Fibroblast of skin of back (primary cell): ENCODE data around the gene RALBP1.

ENCODE experiments used
- DNase-seq: peaks from one replicate; pipeline ENCODE4 v3.0.0-alpha.2; 2013

Gene RALBP1

DNA sequence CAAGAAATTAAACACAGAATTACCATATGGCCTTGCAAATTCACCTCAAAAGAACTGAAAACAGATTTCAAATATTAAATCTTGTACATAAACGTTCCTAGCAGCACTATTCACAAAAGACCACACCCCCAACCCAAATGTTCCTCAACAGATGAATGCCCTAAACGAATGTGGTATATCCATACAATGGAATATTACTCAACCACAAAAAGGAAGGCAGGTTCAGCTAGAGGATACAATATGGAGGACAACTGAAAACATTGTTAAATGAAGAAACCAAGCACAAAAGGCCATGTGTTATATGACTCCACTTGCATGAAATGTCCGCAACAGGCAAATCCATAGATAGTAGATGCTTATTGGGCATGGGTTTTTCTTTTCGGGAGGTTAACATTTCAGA lies 77.3 kb downstream of the RALBP1 start:
- no peak for DNase-seq

DNA sequence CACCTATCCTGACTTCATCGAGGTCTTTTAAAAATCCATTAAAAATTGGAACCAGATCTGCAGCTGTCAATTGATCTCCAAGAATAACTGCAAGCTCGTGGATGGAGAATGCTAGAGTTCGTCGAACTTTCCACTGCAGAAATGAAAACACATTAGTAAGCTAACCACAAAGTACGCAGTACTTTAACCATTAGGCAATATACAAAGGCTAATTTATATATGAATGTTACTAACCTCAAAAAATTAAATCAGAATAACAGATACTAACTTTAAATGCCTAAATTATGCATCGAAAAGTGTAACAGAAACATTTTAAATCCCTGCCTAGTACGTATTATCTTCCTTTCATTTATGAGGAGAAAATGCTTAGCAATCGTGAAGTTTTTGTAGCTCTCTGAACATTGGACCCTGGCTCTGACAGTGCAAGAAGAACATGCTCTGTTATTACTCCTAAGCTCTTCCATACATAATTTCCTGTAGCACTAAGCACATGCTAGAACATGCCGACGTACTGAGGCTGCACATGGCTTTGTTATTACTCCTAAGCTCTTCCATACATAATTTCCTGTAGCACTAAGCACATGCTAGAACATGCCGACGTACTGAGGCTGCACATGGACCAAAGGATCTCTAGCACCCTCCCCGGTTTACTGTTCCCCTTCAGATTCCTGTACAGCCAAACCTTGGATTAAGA lies 82.1 kb downstream of the RALBP1 start:
- no peak for DNase-seq

DNA sequence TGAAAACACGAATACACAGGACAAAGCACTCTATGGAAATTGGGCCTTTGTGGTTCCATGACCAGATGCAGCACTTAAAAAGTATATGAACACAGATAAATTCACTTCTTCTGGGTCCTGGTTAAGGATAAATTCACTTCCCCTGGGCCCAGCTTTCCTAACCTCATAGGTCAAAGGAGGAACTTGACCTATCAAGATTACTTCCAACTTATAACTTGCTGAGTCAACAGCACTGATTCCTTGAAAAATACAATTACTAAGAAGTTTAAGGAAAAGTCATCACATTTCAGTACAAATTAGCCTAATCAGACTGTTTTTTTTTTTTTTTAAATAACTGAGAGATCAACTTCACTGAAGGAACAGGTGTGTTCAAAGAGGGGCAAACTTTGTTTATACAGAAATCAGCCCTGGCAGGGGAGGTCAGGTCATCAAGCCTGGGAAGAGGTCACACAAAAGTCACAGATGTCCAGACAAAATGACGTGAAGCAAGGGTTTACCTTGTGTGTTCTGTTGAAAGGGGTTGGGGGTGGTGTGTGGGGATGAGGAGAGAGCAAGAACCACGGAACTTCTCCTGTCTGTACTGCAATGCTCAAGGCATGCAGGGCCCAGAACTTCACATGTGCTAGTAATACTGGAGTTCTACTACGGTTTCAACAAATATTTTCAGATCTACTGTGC lies 83.2 kb downstream of the RALBP1 start:
- no peak for DNase-seq

DNA sequence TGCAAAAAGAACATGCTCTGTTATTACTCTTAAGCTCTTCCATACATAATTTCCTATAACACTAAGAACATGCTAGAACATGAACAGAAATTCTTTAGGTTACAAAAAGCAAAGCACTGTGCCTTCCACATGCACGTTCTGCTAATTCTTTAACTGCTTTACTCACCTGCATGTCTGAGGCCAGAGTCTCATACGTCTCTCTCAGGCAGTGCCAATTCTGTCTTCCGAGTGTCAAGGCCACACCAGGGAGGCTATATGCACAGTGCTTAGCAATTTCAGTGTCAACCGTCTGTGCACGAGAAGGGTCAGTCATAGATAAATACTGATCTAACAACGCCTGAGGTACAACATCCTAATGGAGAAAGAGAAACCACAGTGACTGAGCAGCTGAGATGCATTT lies 83.9 kb downstream of the RALBP1 start:
- no peak for DNase-seq

DNA sequence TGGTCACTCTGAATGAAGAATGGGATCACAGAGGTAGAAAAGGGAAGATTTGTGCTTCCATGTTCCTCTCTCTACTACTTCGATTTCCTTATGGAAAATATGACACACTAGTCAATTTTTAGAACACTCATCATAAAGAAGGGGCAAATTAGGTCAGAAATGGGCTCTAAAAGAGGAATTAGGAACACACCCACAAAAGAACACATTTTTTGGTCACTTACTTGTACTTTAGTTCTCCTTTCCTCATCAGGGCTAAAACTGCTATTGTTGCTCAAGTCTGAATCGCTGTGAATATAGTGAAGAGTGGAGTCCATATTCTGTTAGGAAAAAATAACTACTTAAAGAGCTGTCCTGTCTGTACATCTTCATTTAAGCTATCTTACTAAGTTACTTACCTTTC lies 86.4 kb downstream of the RALBP1 start:
- no peak for DNase-seq

DNA sequence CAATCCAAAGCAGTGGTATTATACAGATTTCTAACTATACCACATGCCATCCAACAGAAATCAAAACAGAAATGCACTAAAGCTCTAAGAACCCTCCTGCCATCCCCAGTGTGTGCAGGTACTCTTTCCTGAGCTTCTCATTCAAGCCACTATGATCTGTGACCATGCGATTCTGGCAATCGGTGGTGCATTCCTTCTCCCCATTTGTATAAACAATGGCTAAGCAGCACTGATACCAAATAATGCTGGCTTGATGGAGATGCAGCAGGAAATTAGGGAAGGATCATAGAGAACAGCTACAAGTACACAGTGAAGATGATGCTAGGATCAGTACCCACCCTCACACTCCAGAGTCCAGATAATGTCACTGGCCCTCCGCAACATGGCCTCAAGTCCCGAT lies 87.3 kb downstream of the RALBP1 start:
- DNase-seq = no peak

DNA sequence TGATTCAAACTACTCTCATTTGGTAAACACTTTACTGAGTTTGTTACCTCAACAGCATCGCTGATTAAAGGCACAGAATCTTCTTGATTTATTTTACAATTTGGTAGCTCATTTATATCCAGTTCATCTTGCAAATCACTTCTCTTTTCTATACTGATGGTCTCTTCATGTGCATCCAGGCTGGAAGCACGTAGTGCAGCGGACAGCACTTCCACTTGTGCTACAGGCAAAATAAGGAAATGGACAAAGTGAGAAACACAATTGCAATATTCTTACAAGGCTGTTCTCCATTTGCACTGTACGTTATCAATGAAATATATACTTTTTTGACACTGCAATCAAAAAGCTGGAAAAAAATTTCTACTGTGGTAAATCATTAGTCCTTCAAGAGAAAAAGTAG lies 88.0 kb downstream of the RALBP1 start:
- no peak for DNase-seq

DNA sequence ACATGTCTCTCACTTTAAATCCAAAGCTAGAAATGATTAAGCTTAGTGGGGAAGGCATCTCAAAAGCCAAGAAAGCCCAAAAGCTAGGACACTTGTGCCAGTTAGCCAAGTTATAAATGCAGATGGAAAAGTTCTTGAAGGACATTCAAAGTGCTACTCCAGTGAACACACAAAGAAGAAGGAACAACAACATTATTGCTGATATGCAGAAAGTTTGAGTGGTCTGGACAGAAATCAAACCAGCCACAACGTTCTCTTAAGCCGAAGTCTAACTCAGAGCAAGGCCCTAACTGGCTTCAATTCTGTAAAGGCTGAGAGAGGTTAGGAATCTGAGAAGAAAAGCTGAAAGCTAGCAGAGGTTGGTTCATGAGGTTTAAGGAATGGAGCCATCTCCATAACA lies 90.1 kb downstream of the RALBP1 start:
- no peak for DNase-seq

DNA sequence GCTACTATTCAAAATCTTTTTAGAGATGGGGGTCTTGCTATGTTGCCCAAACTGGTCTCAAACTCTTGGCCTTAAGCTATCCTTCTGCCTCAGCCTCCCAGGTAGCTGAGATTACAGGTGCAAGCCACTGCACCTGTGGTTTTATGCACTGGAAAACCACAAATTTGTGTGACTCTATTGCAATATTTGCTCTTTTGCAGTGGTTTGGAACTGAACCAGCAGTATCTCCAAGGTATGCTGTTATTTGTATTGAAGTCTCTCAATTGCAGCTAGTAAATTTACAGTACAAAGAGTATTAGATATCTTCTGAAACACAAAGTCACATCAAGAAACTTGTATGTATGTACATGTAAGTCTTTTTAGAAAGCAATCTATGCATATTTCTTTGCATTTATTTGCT lies 92.9 kb downstream of the RALBP1 start:
- DNase-seq = no peak

DNA sequence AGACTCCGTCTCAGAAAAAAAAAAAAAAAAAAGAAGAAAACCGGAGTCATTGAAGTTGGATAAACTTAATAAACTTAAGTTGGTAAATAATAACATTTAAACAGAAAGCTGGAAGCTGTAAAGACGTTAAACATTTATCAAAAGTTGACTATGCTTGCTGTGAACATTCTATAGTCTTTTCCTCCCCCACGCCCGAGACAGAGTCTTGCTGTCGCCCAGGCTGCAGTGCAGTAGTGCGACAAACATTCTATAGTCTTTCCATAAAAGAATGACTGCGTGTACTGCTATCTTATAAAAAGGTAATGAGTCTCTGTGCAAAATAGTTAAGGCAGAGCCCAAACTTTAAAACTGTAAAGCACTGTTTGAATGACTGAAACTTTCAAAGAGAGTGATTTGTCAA lies 93.9 kb downstream of the RALBP1 start:
- DNase-seq = no peak

DNA sequence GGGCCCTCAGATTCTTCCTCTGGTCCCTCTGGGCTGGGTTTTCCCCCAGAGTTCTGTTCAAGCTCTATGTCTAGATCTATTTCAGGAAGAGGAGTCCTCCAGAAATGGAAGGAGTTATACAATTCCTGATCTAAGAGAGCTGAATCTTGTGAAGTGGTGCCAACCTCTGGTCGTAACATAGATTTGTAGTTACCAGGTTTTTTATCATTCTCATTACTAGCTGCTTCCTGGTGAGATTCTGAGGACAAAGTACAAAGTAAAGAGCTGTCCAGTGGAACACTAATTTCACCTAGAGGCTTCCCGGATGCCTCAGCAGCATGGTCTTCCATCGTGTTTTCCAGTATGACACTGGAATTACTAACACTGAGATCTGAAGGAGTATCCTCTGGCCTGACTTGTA lies 94.9 kb downstream of the RALBP1 start:
- no peak for DNase-seq

DNA sequence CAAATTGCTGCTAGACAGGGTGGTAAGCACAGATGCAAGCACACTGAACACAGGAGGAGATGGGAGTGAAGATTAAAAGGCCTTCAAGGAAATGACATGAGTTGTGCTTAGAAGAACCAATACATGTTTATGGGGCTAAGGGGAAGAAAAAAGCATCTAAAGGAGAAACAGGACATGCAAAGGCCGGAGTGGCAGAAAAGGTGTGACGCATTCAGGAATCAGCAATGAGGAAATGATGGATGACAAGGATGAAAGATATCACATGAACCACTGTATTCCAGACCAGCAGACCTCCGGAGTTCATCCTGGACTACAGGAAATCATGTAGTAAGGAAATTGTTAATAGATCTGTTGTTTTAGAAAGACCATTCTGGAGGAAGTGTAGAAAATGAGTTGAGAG lies 96.2 kb downstream of the RALBP1 start:
- DNase-seq = no peak

DNA sequence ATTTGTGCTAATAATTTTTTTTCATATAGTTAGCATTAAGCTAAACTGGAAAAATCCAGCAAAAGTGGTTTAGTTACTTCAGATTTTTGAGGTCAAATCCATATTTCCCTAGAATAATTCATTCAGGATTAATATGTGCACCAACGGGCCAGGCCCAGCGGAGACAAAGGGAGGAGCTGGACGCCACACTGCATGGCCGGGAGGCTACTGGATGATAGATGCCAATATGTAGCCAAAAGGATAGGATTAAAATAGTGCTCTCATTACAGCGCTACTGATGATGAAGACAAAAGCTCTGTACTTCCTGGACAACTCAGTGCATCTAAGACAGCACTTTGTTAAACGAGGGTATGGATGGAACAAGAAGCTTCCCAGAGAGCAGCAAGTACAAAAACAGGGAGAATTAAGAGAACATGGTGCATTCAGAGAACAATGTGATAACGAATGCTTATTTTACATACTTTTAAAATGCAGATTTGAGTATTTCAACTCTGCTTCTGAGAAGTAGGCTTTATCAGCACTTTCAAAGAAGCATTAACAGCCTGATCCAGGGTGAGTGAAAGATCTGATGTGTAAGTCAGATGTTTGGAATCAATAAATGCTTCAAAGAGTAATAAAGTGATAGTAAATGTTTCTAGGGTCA lies 99.3 kb downstream of the RALBP1 start:
- DNase-seq = no peak

DNA sequence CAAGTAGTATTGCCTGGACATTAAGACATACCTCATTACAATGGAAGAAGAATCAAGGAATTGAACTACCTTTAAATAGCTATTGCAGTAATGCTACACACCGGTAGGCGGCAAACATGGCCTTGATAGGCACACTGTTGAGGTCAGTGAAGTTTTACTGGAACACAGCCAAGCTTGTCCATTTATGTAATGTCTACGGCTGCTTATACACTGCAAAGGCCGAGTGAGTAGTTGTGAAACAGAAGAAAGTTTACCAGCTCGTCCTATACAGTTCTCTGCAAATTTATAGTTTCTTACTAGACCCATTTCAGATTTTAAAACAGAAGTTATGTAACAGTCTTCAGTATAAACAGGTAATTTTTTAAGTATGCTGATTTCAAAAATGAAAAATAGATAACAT lies 100.2 kb downstream of the RALBP1 start:
- peak; percentile 87 for DNase-seq

DNA sequence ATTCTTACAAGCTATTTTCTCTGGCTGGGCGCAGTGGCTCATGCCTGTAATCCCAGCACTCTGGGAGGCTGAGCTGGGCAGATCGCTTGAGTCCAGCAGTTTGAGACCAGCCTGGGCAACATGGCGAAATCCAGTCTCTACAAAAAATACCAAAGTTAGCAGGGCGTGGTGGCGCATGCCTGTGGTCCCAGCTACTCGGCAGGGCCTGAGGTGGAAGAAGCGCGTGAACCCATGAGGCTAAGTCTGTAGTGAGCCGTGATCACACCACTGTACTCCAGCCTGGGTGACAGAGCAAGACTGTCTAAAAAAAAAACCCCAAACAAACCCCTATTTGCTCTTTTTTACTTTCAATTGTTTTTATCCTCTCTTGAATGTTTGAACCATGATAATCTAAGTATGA lies 102.0 kb downstream of the RALBP1 start:
- DNase-seq = peak; percentile 20

DNA sequence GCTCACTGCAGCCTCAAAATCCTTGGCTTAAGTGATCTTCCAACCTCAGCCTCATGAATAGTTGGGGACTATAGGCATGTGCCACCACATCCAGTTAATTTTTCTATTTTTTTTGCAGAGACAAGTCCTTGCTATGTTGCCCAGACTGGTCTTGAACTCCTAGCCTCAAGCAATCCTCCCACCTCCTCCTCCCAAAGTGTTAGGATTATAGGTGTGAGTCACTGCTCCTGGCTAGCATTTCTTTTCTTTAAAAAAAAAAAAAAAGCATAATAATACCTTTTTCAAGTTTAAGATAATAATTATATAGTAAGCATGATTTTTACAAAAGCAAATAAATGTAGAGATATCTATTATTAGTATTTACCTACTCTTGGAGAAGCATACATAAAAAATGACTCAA lies 103.0 kb downstream of the RALBP1 start:
- DNase-seq = no peak

DNA sequence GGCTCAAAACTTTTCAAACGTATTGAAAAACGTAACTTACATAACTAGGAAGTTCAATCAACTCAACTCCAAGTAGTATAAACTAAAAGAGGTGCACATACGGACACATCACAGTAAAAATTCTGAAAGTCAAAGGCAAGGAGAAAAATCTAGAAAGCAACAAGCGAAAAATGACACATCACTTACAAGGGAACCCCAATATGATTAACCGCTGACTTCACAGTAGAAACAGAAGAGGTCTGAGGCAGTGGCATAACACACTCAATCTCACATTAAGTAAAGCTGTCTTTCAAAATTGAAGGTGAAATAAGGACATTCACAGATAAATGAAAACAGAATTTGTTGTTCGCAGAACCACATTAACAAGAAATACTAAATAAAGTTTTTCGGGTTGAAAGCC lies 106.4 kb downstream of the RALBP1 start:
- DNase-seq = no peak

DNA sequence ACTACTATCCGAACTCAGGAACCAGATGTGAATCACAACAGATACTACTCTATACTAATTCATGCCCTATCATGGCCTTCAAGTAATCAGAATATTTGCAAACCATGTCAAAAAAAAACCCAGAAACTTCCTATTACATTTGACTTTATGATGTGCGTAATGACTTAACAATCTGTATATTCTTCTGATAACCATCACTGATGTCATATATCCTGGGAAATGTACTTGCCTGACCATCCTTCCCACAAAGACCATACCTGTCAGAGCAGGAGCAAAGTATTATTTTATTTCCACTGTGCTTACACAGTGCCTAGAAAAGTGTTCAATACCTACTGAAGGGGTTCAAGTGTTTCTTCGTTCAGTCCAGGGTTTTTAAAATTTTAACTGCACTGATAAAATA lies 111.5 kb downstream of the RALBP1 start:
- no peak for DNase-seq
